Measurements from ENCODE around the gene FARS2. TPM values are rescaled to one million over a fixed set of nuclear protein-coding genes. Genes with fewer than 3 reads are reported as not detected.
A peak's percentile ranks its signal among the peaks of the same experiment; 100 is the strongest.

Gene FARS2
- total RNA-seq, 1 donor from 2014 or later = 8.2 TPM

DNA sequence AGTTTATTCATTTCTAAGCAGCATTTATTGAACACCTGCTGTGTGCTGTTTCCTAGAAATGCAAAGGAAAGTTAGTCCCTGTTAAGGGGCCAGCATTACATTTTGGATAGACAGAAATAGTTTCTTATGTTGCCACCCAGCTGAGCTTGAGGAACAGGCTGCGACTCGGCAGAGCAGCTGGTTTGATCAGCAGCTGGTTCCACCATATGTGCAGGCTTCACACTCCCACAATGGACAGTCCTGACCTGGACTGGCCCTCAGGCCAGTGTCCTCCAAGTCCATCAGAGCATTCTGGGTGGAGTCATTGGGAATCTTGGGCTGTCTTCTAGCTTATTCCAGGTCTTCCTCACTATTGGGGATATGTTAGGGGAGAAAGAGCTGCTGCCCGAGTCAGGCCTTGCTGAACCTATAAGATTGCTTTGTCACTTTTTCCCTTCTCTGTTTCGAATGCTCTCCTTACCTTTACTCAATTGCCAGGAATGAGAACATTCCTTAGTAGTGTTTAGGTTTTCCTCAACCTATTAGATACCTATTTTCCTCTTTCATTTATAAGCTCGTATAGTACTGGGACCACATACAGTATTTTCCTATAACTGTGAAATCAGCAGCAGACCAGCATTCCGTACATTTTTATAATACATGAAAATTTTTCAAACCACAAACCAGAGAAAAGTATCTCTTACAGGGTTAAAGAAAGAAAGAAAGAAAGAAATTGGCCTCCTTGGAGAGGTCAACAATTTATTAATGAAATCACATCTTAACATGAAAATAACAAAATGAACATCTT lies 203.0 kb downstream of the FARS2 start:
- H3K27me3 ChIP-seq (ENCODE audit: control insufficient read depth, insufficient read depth, low read length) = no peaks in the 10 kb centered on the region
- no peak for DNase-seq (ENCODE audit: low read depth)
- H3K4me3 ChIP-seq (ENCODE audit: low read depth, low read length) = no peak overlapping the region
- H3K36me3 ChIP-seq (ENCODE audit: control insufficient read depth, insufficient read depth, low read length) = no peaks in the 10 kb centered on the region
- TF ChIP-seq, protein P1, sequence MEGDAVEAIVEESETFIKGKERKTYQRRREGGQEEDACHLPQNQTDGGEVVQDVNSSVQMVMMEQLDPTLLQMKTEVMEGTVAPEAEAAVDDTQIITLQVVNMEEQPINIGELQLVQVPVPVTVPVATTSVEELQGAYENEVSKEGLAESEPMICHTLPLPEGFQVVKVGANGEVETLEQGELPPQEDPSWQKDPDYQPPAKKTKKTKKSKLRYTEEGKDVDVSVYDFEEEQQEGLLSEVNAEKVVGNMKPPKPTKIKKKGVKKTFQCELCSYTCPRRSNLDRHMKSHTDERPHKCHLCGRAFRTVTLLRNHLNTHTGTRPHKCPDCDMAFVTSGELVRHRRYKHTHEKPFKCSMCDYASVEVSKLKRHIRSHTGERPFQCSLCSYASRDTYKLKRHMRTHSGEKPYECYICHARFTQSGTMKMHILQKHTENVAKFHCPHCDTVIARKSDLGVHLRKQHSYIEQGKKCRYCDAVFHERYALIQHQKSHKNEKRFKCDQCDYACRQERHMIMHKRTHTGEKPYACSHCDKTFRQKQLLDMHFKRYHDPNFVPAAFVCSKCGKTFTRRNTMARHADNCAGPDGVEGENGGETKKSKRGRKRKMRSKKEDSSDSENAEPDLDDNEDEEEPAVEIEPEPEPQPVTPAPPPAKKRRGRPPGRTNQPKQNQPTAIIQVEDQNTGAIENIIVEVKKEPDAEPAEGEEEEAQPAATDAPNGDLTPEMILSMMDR (IDR thresholded peaks at IDR 0.05; ENCODE audit: insufficient read depth, low read length, poor library complexity, severe bottlenecking) = no peak

DNA sequence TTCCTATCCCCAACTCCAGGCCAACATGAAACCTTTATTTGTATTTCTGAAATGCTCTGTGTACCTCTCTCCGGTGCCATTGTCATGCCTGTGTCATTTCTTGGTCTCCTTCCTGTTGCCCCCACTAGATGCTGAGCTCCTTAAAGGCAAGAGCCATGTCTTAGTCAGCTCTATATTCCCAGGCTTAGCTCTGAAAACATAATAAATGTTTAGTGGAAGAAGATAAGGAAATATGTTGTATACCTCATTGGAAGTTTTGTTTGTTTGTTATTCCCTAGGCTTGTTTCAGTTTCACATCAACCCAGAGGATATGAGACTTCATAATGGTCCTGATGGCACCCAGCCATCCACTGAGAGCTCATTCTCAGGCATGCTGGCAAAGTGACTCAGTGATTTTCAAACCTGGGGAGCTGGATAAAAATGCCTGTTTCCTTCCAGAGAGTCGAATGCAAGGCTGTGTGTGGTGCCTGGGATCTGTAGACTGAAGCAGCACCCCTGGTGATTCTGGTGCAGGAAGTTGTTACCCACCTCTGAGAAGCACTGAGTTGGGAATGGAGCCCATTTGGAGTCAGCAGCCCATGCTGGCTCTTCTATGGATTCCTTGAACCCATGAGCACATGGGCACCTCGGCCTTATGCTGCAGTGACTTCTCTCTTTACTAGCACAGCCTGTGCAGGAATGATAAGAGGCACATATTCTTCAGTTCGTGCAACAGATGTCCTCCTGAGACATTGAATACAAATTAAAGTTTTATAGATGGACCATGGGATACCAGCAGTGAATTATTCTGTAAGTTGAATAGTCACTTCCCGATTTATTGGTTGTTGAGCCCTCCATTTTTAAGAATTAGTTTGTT lies 205.2 kb downstream of the FARS2 start:
- no peak overlapping the region for H3K4me3 ChIP-seq (ENCODE audit: low read depth, low read length)
- TF ChIP-seq, protein P1 (IDR thresholded peaks at IDR 0.05; ENCODE audit: insufficient read depth, low read length, poor library complexity, severe bottlenecking) = no peak
- no peaks in the 10 kb centered on the region for H3K36me3 ChIP-seq (ENCODE audit: control insufficient read depth, insufficient read depth, low read length)
- H3K27me3 ChIP-seq (ENCODE audit: control insufficient read depth, insufficient read depth, low read length) = no peaks in the 10 kb centered on the region
- DNase-seq (ENCODE audit: low read depth) = no peak

DNA sequence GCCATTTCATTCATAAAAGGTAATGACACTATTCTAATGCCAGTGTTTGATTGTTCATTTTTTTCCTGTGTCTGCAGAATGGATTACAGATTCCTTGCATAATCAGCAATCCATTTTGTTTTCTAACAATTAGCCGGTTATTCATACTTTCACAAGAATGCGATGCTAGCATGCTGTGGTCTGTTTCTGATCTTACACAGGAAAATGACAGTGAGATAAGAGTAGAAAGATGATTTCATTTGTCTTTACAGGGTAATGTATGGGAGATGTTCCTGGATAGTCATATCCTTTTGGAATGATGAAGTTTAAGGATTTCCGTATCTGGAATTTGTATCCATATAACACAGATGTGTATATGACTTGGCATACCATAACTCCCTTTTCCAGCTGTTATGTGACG lies 207.3 kb downstream of the FARS2 start:
- DNase-seq (ENCODE audit: low read depth) = no peak
- Histone ChIP-seq H3K36me3 (ENCODE audit: control insufficient read depth, insufficient read depth, low read length) (no peaks in the 10 kb centered on the region), H3K27me3 (ENCODE audit: control insufficient read depth, insufficient read depth, low read length) (no peaks in the 10 kb centered on the region), H3K4me3 (ENCODE audit: low read depth, low read length) (no peak overlapping the region)
- TF ChIP-seq, protein P1 (IDR thresholded peaks at IDR 0.05; ENCODE audit: insufficient read depth, low read length, poor library complexity, severe bottlenecking) = no peak

DNA sequence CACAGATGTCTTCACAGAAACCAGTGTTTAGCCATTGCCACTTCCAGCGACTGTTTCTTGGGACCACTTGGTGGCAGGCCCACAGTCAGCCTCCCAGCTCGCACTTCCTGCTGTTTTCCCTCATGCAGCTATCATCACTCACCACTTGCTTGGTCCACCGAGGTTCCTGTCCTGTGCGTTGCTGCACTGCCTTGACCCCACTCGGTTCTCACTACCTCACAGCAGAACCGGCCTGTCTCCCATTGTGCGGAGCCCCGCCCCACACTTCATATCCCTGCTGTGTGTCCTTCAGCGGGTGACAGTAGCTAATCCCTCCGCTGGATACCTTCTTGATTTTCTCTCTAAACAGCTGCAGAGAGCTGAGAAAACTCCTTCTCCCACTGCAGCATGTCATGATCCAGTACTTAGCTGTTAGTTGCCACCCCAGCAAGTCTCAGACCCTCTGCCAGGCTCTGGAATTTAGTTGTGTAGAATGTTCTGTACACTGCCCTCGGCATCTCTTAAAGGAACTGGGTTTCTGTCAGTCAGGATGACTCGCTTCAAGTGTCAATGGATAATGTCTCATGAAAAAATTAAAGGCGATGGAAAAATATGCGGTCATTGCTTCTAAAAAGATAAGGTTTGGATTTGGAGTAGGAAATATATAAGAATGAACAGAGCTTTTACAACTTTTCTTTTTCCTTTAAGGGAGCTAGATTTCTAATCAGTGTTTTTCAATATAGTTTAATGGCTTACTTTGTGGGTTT lies 208.0 kb downstream of the FARS2 start:
- Histone ChIP-seq H3K4me3 (ENCODE audit: low read depth, low read length) (no peak overlapping the region), H3K36me3 (ENCODE audit: control insufficient read depth, insufficient read depth, low read length) (no peaks in the 10 kb centered on the region), H3K27me3 (ENCODE audit: control insufficient read depth, insufficient read depth, low read length) (no peaks in the 10 kb centered on the region)
- DNase-seq (ENCODE audit: low read depth) = no peak
- TF ChIP-seq, protein P1 (IDR thresholded peaks at IDR 0.05; ENCODE audit: insufficient read depth, low read length, poor library complexity, severe bottlenecking) = no peak

DNA sequence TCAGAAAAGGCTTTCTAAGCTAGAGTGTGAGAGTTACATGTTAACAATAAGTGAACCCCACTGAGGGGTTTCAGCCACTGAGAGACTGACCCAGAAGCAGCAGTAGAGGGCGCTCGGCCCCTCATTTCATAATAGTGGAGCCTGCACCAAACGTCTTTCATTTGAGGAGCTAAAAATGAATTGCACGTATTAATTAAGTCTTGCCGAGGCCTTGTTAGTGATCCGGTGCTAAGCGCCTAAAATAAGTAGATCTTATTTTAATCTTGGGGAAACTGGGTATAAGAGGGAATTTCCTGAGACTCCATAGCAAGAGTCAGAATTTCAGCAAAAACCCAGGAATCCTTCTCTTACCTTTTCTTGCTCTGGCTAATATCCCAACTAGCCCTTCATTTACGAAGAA lies 209.7 kb downstream of the FARS2 start:
- no peak for DNase-seq (ENCODE audit: low read depth)
- Histone ChIP-seq H3K4me3 (ENCODE audit: low read depth, low read length) (no peak overlapping the region), H3K27me3 (ENCODE audit: control insufficient read depth, insufficient read depth, low read length) (no peaks in the 10 kb centered on the region), H3K36me3 (ENCODE audit: control insufficient read depth, insufficient read depth, low read length) (no peaks in the 10 kb centered on the region)
- TF ChIP-seq, protein P1 (IDR thresholded peaks at IDR 0.05; ENCODE audit: insufficient read depth, low read length, poor library complexity, severe bottlenecking) = peak; percentile 94

All from kidney epithelial cell (primary cell).